SIG-M5 treated with dmso at 0.1 percent for 504 hours (cell line): ENCODE data around the gene NUP50.
A peak's percentile ranks its signal among the peaks of the same experiment; 100 is the strongest.

ENCODE experiments used
- DNase-seq: peaks from one replicate; lab custom pipeline; 2025; ENCODE audit not compliant: unreplicated experiment; lab: John Stamatoyannopoulos, UW

The NUP50 gene

DNA sequence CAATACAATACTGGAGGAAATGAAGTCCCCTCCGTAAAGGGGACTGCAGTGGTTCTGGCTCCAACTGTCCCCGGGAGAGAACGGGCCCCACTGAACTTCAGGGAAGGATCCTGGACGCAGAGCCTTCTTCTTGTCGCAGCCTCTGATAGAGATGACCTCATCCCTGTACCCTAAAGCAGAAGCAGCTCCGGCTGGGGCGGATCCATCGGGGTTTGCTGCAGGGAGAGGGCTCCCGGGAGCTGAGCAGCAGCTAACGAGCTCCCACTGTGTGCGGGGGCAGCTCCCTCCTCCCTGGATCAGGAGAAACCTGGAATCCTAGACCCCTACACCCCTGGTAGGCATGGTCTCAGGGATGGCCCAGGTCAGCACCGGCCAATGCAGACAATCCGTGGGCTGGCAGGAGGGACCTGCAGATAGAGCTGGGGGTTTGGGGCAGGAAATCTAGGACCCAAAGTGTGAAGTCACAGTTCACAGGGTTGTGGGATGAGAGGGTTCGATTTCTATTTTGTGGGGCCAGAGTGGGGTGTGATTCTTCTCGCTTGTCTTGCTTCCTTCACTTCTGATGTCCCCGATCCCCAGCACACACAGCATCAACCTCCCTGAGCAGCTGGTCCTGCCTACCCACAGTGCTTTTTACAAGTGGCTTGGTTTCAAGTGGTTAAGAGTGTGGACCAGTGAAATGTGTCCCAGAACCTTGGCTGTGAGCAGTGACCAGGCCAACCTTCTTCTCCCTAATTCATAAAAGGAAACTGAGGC lies 64.1 kb downstream of the NUP50 start:
- DNase-seq, result peak; percentile 41

DNA sequence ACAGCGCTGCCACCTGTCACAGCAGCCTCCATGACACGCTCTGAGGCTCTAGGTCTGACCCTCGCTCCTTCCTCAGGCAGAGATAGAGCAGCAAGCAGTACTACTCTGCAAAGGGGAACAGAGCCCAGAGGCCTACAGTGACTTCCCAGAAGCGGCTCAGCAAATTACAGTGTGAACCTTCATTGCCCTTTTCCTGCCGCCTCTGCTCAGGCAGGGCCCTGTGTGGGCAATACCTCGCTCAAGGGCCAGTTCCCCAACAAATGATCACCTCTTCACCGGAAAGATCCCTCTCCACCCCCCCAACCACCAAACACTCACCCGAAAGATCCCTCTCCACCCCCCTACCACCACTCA lies 64.7 kb downstream of the NUP50 start:
- DNase-seq, result peak; percentile 50

DNA sequence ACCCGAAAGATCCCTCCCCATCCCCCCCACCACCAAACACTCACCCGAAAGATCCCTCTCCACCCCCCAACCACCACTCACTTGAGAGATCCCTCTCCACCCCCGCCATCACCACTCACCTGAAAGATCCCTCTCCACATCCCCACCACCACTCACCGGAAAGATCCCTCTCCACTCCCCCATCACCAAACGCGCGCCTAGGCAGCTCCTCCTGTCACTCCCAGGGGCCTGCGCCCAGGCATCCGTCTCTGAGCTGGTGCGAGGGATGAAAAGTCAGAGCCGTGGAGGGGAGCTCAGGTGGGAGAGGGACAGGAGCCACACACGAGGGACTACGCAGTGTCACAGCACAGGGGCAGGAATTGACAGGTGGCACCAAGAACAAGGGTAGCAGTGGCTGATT lies 65.5 kb downstream of the NUP50 start:
- DNase-seq, result no peak

DNA sequence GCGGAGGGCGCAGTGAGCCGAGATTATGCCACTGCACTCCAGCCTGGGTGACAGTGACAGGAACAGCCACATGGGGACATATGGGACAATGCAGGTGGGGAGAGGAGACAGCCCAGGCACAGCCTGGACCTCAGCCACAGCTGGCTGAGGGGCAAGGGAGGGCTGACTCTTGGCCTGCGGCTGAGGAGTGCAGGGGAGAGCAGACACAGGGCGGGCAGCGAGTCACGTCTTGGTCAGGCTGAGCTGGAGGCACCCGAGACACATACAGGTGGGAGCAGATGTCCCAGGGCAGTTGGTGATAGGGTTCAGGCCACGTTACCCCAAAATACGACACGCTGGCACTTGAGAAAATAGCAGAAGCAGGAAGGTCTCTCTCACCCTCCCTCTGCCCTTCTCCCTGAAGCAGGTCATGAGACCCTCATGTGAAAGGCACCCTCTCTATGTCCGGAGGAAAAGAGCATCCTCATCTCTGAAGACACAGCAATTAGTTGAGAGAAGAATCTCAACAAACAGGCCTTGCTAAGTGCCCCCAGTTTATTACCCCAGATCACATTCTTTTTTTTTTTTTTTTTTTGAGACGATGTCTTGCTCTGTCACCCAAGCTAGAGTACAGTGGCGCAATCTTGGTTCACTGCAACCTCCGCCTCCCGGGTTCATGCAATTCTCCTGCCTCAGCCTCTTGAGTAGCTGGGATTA lies 66.4 kb downstream of the NUP50 start:
- DNase-seq, result peak; percentile 61

DNA sequence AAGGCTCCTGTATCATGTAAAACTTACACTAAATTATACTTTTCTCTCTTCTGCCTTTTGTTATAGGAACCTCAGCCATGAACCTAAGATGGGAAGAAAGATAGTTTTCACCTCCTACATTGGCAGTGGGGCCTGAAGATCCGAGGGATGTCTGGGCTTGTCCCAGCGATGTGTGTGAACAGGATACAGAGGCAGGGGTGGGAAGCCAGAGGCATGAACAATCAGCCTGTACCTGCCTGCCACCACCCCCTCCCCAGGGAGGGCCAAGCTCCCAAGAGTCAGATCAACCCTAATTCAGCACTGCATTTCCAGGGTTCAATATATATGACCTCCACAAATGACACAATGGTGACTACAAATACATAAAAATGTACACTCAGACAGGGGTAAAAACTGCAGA lies 67.6 kb downstream of the NUP50 start:
- no peak for DNase-seq

DNA sequence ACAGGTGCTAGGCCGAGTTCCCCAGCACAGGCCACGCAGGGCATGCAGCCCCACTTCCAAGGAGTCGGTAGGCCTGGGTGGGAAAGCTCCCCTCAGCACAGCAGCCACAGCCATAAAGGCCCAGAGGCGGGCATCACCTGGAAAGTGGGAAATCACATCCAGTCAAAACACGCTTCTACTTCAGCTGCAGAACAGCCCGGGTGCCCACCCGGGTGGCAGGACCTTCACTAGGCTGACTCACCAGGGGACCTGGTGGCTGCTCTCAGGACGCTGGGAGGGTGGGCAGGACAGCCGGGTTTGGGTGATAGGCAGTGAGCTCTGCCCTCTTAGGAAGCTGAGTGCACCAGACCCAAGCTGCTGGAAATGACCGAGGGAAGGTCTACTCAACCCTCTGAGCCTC lies 69.7 kb downstream of the NUP50 start:
- DNase-seq, result no peak

DNA sequence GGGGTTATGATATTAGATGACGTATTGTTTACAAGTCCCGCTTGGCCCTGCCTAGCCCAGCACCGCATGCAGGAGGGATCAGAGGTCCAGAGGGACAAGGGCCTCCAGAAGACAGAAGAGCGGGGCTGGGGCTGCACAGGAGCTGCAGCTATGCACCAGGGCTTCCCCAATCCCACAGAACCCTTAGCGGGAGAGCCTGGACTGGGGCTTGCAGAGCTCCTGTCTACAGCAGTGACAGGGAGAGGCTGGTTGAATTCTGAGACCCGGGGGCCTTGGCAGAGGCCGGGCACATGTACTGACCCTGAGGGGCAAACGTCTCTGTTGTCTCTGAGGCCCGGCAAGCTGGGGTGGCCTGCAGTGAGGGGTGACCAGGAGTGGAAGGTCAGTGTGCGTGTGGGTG lies 70.1 kb downstream of the NUP50 start:
- no peak for DNase-seq

DNA sequence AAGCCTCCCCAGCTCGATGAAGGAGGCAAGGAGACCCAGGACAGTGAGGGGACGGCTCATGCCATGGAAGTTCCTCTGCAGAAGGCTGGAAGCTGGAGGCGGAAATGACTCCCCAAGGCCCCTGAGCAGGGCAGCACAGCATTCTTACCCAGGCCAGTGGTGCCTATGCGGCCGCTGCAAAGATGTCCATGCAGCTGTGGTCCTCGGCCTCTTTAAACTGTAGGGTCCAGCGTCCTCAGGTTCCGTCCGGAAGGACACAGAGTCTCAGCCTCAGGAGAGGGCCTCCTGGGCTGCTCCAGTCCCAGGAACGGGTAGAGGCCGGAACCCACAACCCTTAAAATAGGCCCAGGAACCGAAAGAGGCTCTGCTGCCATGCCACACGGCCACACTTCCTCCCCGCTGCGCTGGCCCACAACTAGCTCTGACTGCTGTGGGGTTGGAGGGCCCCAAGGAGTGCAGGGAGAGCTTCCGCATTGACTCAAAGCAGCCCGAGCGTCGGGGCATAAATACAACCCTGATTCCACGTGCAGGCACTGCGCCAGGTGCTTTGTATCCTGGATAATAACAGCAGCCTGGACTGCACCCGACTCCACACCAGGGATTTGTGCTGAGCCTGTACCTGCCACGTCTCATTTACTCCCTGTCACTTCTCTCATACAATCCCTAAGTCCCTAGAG lies 71.5 kb downstream of the NUP50 start:
- peak; percentile 95 for DNase-seq

DNA sequence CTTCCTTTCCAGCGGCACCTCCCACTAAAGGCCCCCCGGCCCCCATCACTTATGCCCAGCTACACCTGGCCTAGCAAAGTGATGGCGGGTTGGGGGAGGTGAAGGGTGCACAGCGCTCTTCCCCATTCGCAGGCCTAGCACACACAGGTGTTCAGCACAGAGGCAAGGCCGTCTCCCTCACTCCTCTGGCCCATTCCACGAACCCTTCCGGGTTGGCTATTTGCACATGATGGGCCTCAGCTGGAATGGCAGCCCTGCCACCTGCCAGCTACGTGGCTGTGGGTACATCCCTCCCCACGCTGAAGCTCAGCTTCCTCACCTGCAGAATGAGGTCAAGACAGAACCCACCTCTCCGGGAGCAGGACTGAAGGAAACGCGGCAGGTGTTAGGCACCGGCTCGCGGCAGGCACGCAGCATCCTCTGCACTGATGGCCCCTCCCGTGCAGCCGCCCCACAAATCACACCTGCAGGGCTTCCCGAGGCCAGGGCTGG lies 72.2 kb downstream of the NUP50 start:
- DNase-seq, result no peak

DNA sequence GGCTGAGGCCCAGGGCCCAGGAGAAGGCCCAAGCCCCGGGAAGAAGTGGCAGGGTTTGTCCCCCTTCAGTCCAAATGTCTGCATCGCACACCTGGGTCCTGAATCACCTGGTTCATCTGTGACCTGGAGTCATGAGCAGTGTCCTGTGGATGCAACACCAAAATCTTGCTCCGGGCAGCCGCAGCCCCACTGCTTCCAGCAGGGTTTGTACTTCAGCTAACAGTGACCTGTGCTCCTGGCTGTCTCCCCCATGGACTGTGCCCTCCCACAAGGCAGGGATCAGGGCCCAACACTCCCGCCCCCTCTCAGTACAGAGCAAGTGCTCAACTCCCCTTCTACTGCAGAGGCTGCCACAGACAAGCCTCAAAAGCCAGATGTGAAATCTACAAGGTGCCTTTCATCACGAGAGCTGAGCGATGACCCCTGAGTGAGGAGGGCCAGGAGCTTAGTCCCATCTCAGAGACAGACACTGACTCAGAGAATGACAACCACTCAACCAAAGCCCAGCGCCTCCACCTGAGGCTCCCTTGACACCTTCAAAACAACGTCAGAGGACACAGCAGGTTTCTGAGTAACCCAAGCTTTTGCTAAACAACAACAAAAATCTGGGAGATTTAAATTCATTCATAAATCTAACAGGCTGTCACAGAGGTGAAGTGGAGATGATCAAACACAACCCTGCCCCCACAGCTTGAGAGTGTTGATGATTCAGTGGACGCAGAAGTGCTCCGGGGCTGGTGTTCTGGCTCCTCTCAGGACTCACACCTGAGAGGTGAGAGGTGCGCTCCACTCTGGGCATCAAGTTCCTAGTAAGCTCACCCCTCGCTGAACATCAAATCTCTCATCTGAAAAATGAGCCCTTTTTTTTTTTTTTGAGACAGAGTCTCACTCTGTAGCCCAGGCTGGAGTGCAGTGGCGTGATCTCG lies 73.6 kb downstream of the NUP50 start:
- peak; percentile 34 for DNase-seq
